ENCODE measurements around the gene SEC11A.

- TF ChIP-seq POLR2A (IDR thresholded peaks at IDR 0.05; ENCODE audit: low read depth, low read length) (no peak), TAF1 (IDR thresholded peaks at IDR 0.05; ENCODE audit: low read depth, low read length) (no peak), POLR2AphosphoS5 (IDR thresholded peaks at IDR 0.05; ENCODE audit: low read depth, low read length) (no peak), SPI1 (IDR thresholded peaks at IDR 0.05; ENCODE audit: low read depth, low read length) (no peak), PAX5 (IDR thresholded peaks at IDR 0.05; ENCODE audit: insufficient read depth, low read length, severe bottlenecking) (no peak), POU2F2 (IDR thresholded peaks at IDR 0.05; ENCODE audit: low read depth, low read length) (no peak)
These were observed 77.8 kb downstream of the SEC11A start for GRCh38 chr15:84638103-84638502.

Data from GM12891 (cell line).